Hepatocyte (in vitro differentiated cells): ENCODE results near the gene B4GALT5. TPM values are rescaled to one million over a fixed set of nuclear protein-coding genes. Genes with fewer than 3 reads are reported as not detected.
"Not testable (repeated sequence)": the region's sequence is repeated elsewhere in the genome, so short reads cannot be mapped to it uniquely, and the experiment has no call there.

ENCODE experiments used
- DNase-seq: peaks from one replicate; pipeline ENCODE4 v3.0.0-alpha.2; 2016; ENCODE audit warnings: low spot score
- H2AFZ ChIP-seq: fragments of 200-600 bp; sonication (generic); 2 replicates; pipeline ENCODE4 v1.6.0; 2016; ENCODE audit warnings: antibody characterized with exemption, mild to moderate bottlenecking
- H3K27ac ChIP-seq: fragments of 200-600 bp; sonication (generic); 2 replicates; pipeline ENCODE4 v1.5.1; 2016; ENCODE audit warnings: mild to moderate bottlenecking
- H3K27me3 ChIP-seq: fragments of 200-600 bp; sonication (generic); 2 replicates; pipeline ENCODE4 v1.6.1; 2016
- H3K36me3 ChIP-seq: fragments of 200-600 bp; sonication (generic); replicated peaks from 2 replicates; pipeline ENCODE4 v1.5.1; 2016; ENCODE audit warnings: low read depth; ENCODE audit not compliant: insufficient read depth
- H3K4me1 ChIP-seq: fragments of 200-600 bp; sonication (generic); 2 replicates; pipeline ENCODE4 v1.5.1; 2016; ENCODE audit warnings: mild to moderate bottlenecking, moderate library complexity; ENCODE audit not compliant: insufficient read depth
- H3K4me2 ChIP-seq: fragments of 200-600 bp; sonication (generic); 2 replicates; pipeline ENCODE4 v1.6.0; 2016
- H3K4me3 ChIP-seq: fragments of 200-600 bp; sonication (generic); 2 replicates; pipeline ENCODE4 v1.5.1; 2016; ENCODE audit warnings: mild to moderate bottlenecking
- H3K79me2 ChIP-seq: fragments of 200-600 bp; sonication (generic); 2 replicates; pipeline ENCODE4 v1.6.0; 2017; ENCODE audit warnings: mild to moderate bottlenecking
- H3K9me2 ChIP-seq: fragments of 200-600 bp; sonication (generic); replicated peaks from 2 replicates; pipeline ENCODE4 v1.6.0; 2017; ENCODE audit warnings: mild to moderate bottlenecking; ENCODE audit not compliant: insufficient read depth
- H3K9me3 ChIP-seq: fragments of 200-600 bp; sonication (generic); 2 replicates; pipeline ENCODE4 v1.5.1; 2016; ENCODE audit warnings: low read depth, mild to moderate bottlenecking
- H4K20me1 ChIP-seq: fragments of 200-600 bp; sonication (generic); 2 replicates; pipeline ENCODE4 v1.6.0; 2016; ENCODE audit warnings: mild to moderate bottlenecking; ENCODE audit not compliant: insufficient read depth, poor library complexity, severe bottlenecking
- EZH2 ChIP-seq: fragments of 200-600 bp; sonication (generic); IDR thresholded peaks from 2 replicates; pipeline ENCODE4 v1.6.1; 2016; ENCODE audit warnings: antibody characterized with exemption, mild to moderate bottlenecking, borderline replicate concordance
- EZH2phosphoT487 ChIP-seq: fragments of 200-600 bp; sonication (generic); IDR thresholded peaks from one replicate; pipeline ENCODE4 v1.6.1; 2018; ENCODE audit warnings: antibody characterized with exemption, mild to moderate bottlenecking, low read depth, moderate library complexity; ENCODE audit not compliant: unreplicated experiment, severe bottlenecking
- WGBS: methylation state at CpG from one replicate; pipeline ENCODE4 v1.1.6; 2016; ENCODE audit warnings: low lambda C conversion rate; ENCODE audit errors: missing lambda C conversion rate; 5-methylcytosine and 5-hydroxymethylcytosine counted together
- polyA plus RNA-seq: library from polyadenylated mRNA; unstranded; fragments of >200 nt; fragmentation: Nextera tagmentation; extraction: Ambion mirVana; gene quantifications from 2 replicates; pipeline ENCODE4 v1.2.1, GENCODE V29; 2016
- total RNA-seq: library from RNA; depleted of rRNA; stranded (reverse); fragments of >200 nt; gene quantifications from 2 replicates; pipeline ENCODE4 v1.2.3, GENCODE V29; 2014
- TF ChIP-seq, protein P1 (sequence below): fragments of 200-600 bp; sonication (generic); IDR thresholded peaks from 2 replicates; pipeline ENCODE4 v1.5.1; 2016; ENCODE audit warnings: antibody characterized with exemption, mild to moderate bottlenecking; ENCODE audit not compliant: poor library complexity

Gene B4GALT5
- total and polyA plus RNA-seq, 2 experiments from 2014 or later = 12.9 to 41.8 TPM

DNA sequence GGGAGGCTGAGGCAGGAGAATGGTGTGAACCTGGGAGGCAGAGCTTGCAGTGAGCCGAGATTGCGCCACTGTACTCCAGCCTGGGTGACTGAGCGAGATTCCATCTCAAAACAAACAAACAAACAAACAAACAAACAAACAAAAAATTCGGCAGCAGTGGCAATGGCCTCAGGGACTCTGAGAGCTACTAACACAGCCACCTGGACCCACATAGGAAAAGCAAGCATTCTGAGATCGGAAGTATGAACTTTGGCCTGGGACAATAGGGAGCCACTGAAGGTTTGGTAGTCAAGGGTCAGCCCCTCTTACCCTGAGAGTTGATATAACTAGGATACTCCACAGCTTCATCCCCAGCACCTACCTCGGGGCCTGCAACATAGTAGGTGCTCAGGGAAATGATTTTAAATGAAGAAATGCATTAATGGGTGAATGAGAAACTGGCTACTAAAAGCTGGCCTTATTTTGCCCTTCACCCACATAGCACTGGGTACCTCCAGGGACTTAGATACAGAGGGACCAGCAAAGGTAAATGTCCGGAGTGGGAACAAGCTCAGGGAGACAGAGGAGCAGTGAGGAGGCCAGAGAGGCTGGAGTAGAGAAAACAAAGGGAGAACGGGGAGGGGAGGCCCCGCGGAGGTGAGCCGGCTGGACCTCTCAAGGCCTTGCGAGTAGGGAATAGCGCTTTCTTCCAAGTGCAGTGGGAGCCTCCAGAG, 99.2 kb downstream of the B4GALT5 start:
- H3K36me3 ChIP-seq = no peaks in the 10 kb centered on the region
- no peak overlapping the region for H3K4me2 ChIP-seq
- WGBS = 84% methylated on average over 13 of the region's 13 CpGs
- no peak overlapping the region for H3K27ac ChIP-seq
- TF ChIP-seq EZH2 (no peak), EZH2phosphoT487 (no peak)
- TF ChIP-seq, protein P1, sequence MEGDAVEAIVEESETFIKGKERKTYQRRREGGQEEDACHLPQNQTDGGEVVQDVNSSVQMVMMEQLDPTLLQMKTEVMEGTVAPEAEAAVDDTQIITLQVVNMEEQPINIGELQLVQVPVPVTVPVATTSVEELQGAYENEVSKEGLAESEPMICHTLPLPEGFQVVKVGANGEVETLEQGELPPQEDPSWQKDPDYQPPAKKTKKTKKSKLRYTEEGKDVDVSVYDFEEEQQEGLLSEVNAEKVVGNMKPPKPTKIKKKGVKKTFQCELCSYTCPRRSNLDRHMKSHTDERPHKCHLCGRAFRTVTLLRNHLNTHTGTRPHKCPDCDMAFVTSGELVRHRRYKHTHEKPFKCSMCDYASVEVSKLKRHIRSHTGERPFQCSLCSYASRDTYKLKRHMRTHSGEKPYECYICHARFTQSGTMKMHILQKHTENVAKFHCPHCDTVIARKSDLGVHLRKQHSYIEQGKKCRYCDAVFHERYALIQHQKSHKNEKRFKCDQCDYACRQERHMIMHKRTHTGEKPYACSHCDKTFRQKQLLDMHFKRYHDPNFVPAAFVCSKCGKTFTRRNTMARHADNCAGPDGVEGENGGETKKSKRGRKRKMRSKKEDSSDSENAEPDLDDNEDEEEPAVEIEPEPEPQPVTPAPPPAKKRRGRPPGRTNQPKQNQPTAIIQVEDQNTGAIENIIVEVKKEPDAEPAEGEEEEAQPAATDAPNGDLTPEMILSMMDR = no peak
- no peak overlapping the region for H3K4me3 ChIP-seq
- H4K20me1 ChIP-seq = no peaks in the 10 kb centered on the region
- no peak overlapping the region for H2AFZ ChIP-seq
- H3K9me3 ChIP-seq = no peaks in the 10 kb centered on the region
- peaks cover 3% of the 10 kb centered on the region for H3K4me1 ChIP-seq
- H3K9me2 ChIP-seq = no peaks in the 10 kb centered on the region
- H3K27me3 ChIP-seq = no peaks in the 10 kb centered on the region
- no peak for DNase-seq
- H3K79me2 ChIP-seq = no peaks in the 10 kb centered on the region

DNA sequence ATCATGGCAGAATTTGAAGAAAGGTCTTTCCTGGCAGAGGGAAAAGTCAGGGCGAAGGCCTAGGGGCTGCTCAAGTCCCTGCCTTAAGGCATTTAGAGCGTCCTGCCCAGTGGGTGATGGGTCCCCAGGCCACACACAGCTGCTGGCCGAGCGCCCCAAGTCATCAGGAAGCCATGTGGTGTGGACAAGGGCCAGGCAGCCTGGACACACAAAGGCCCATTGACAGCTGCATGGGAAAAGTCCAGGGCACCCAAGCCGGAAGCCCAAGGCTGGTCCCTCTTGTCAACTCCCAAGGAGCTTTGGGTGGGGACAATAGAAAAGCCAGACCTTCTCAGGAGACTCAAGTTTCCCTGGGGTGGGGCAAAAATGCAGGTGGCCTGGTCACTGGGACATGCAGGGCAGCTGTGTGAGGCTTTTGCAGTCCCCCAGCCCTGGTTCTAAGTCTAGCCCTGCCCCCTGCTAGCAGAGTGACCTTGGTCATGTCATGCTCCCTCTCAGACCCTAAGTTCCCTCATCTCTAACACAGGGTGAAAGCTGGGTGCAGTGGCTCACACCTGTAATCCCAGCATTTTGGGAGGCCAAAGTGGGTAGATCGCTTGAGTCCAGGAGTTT, 101.4 kb downstream of the B4GALT5 start:
- no peak for DNase-seq
- 95% methylated on average over 6 of the region's 6 CpGs for WGBS
- no peaks in the 10 kb centered on the region for H3K9me3 ChIP-seq
- no peaks in the 10 kb centered on the region for H3K9me2 ChIP-seq
- H3K79me2 ChIP-seq = no peaks in the 10 kb centered on the region
- H3K36me3 ChIP-seq = no peaks in the 10 kb centered on the region
- H2AFZ ChIP-seq = no peak overlapping the region
- H3K27me3 ChIP-seq = no peaks in the 10 kb centered on the region
- H3K4me1 ChIP-seq = peaks cover 3% of the 10 kb centered on the region
- no peak overlapping the region for H3K4me2 ChIP-seq
- H4K20me1 ChIP-seq = no peaks in the 10 kb centered on the region
- no peak overlapping the region for H3K4me3 ChIP-seq
- TF ChIP-seq EZH2phosphoT487 (no peak), EZH2 (no peak)
- TF ChIP-seq, protein P1 = no peak
- no peak overlapping the region for H3K27ac ChIP-seq

- not testable (repeated sequence) for H3K4me1 ChIP-seq, H3K36me3 ChIP-seq, H3K9me2 ChIP-seq, H3K27me3 ChIP-seq, DNase-seq, H3K4me3 ChIP-seq, H4K20me1 ChIP-seq, H3K27ac ChIP-seq, H3K9me3 ChIP-seq, H3K79me2 ChIP-seq
- H3K4me2 ChIP-seq = peak overlapping the region; percentile 80
- WGBS = 83% methylated on average over 6 of the region's 6 CpGs
- H2AFZ ChIP-seq = peak overlapping the region; percentile 82
Observed at GRCh38 chr20:49611539-49612126, 102.0 kb downstream of the B4GALT5 start.
